CD4-positive, alpha-beta memory T cell (primary cell): ENCODE results near the gene TRDMT1. TPM values are rescaled to one million over a fixed set of nuclear protein-coding genes. Genes with fewer than 3 reads are reported as not detected.

Experiments
- CTCF ChIA-PET: fragments of 350-600 bp; sonication (Branson Sonifier 250); formaldehyde crosslinking; loops from one replicate; lab custom pipeline; 2021; ENCODE audit warnings: inconsistent platforms; ENCODE audit not compliant: partially characterized antibody; lab: Charles Lee
- POLR2A ChIA-PET: fragments of 350-600 bp; sonication (Branson Sonifier 250); formaldehyde crosslinking; loops from one replicate; lab custom pipeline; 2021; ENCODE audit not compliant: partially characterized antibody; lab: Charles Lee
- DNase-seq, 5 donors: peaks; one replicate each; pipeline versions ENCODE4 v3.0.0 to v3.0.0-alpha.2; 2020 to 2022; ENCODE audit warnings: mixed read lengths in 1 of 5
- H3K27ac ChIP-seq: one replicate; pipeline ENCODE4 v1.7.0; 2013; ENCODE audit warnings: low read depth, low read length
- H3K27me3 ChIP-seq: 2 replicates; pipeline ENCODE4 v1.7.0; 2013; ENCODE audit warnings: mild to moderate bottlenecking, low read length, moderate library complexity; ENCODE audit not compliant: insufficient read depth
- H3K36me3 ChIP-seq: 2 replicates; pipeline ENCODE4 v1.7.0; 2013; ENCODE audit warnings: mild to moderate bottlenecking, low read length, moderate library complexity; ENCODE audit not compliant: insufficient read depth
- H3K4me1 ChIP-seq: 2 replicates; pipeline ENCODE4 v1.7.0; 2013; ENCODE audit warnings: mild to moderate bottlenecking, low read length, moderate library complexity; ENCODE audit not compliant: insufficient read depth
- H3K4me3 ChIP-seq, 2 donors: one replicate each; pipeline ENCODE4 v1.7.0; 2013; ENCODE audit warnings: low read length in 2 of 2, mild to moderate bottlenecking in 1 of 2
- H3K9me3 ChIP-seq, 2 donors: one replicate each; pipeline ENCODE4 v1.7.0; 2013; ENCODE audit warnings: low read length in 2 of 2, control low read depth in 1 of 2; ENCODE audit not compliant: control insufficient read depth in 1 of 2
- H3K27ac Mint-ChIP-seq, 7 donors: one replicate each; pipeline ENCODE4 v1.8.0; 2020 to 2021; ENCODE audit warnings: mixed read lengths in 7 of 7, mild to moderate bottlenecking in 6 of 7, inconsistent platforms in 3 of 7, moderate library complexity in 3 of 7
- H3K27me3 Mint-ChIP-seq, 2 donors: one replicate each; pipeline ENCODE4 v1.8.0; 2020 to 2021; ENCODE audit warnings: mixed read lengths in 2 of 2
- H3K36me3 Mint-ChIP-seq, 2 donors: one replicate each; pipeline ENCODE4 v1.8.0; 2020 to 2021; ENCODE audit warnings: mixed read lengths in 2 of 2, inconsistent platforms in 1 of 2, mild to moderate bottlenecking in 1 of 2
- H3K4me1 Mint-ChIP-seq, 4 donors: one replicate each; pipeline ENCODE4 v1.8.0; 2020 to 2021; ENCODE audit warnings: mixed read lengths in 4 of 4, mild to moderate bottlenecking in 1 of 4
- H3K4me3 Mint-ChIP-seq, 8 donors: one replicate each; pipeline ENCODE4 v1.8.0; 2020 to 2021; ENCODE audit warnings: mixed read lengths in 8 of 8, mild to moderate bottlenecking in 7 of 8, moderate library complexity in 6 of 8, inconsistent platforms in 3 of 8
- H3K9me3 Mint-ChIP-seq, 8 donors: one replicate each; pipeline ENCODE4 v1.8.0; 2020 to 2021; ENCODE audit warnings: mixed read lengths in 8 of 8, mild to moderate bottlenecking in 5 of 8, inconsistent platforms in 3 of 8, moderate library complexity in 1 of 8
- intact Hi-C: fragments of 100-400 bp; cut with micrococcal nuclease; formaldehyde crosslinking; loops from one replicate; pipeline ENCODE4 v1.15.1; 2023
- polyA plus RNA-seq, 2 donors: library from polyadenylated mRNA; unstranded; fragments of 300-500 nt; fragmentation: Illumina TruSeq; gene quantifications; one replicate each; pipeline ENCODE4 v1.2.3, GENCODE V29; 2021
- total RNA-seq, 2 experiments: library from RNA; stranded (reverse); gene quantifications; one replicate each; pipeline ENCODE4 v1.2.3, GENCODE V29; 2021

TRDMT1 gene
- total and polyA plus RNA-seq, 4 experiments from 2014 or later = 7.3 to 21.3 (median 14.2) TPM

- CTCF ChIA-PET = interaction anchor here (0.8 to 0.9 kb wide), 3 partner anchors 15 to 152 kb away, joined by 3 read pairs; no protein-coding TSS in a partner anchor
- no peak overlapping the region for H3K4me3 ChIP-seq
- peaks cover 0 to 1% (median 0%) of the 10 kb centered on the region in 4 donors for H3K4me1 Mint-ChIP-seq
Measured at GRCh38 chr10:17101910-17102266, 99.6 kb downstream of the TRDMT1 start.

DNA sequence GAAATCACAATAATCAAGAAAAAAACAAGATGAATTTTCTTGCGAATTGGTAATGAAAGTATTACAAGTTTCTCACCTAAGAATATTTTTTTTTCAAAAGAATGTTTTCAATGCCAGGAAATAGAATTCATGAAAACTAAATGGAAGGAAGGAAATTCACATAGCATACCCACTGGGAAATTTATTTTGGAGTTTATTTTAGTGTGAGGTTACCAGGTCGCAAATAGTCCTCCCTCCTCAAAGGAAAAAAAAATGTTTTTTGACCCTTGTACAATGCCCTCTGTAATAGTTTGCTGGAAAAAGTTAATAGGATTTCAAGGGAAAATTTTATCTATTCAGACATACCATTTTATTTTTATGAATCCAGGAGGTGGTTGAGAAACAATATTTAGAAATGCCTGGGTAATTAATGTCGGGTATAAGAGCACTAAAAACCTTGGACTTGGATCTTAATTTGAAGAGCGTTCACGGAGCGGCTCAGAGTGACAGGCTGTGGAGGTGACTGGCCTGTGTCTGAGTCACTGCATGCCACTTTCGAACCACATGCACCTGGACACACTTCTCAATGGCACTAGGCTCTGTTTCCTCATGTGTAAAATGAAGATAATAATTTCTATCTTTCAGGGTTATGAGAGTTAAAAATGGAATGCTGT, 100.1 kb downstream of the TRDMT1 start:
- Histone ChIP-seq H3K9me3 (no peaks in the 10 kb centered on the region), H3K27ac (no peak overlapping the region), H3K4me1 (no peaks in the 10 kb centered on the region), H3K36me3 (no peaks in the 10 kb centered on the region), H3K4me3 (no peak overlapping the region), H3K27me3 (no peaks in the 10 kb centered on the region)
- POLR2A ChIA-PET = no interaction called here
- peaks cover 0 to 1% (median 0%) of the 10 kb centered on the region in 4 donors for H3K4me1 Mint-ChIP-seq
- no peak overlapping the region for H3K4me3 Mint-ChIP-seq
- CTCF ChIA-PET = interaction anchor here (0.8 to 0.9 kb wide), 2 partner anchors 14 to 78 kb away, joined by 3 read pairs; no protein-coding TSS in a partner anchor
- intact Hi-C loops = no loop called here
- DNase-seq = no peak
- H3K27me3 Mint-ChIP-seq = no peaks in the 10 kb centered on the region
- H3K9me3 Mint-ChIP-seq = peaks cover 0 to 5% (median 3%) of the 10 kb centered on the region in 8 donors
- H3K27ac Mint-ChIP-seq = peak overlapping the region in 4 of 7 donors; percentile 10 to 55 (median 27)
- peaks cover 38% of the 10 kb centered on the region in 2 donors for H3K36me3 Mint-ChIP-seq

More at GRCh38 chr10:17101910-17102266, 99.6 kb downstream of the TRDMT1 start:
- H3K36me3 ChIP-seq = no peaks in the 10 kb centered on the region
- POLR2A ChIA-PET = no interaction called here
- Mint-ChIP-seq H3K36me3 (peaks cover 36 to 40% of the 10 kb centered on the region in 2 donors), H3K4me3 (no peak overlapping the region), H3K27me3 (no peaks in the 10 kb centered on the region), H3K27ac (peak overlapping the region in 3 of 7 donors; percentile 17 to 37 (median 29)), H3K9me3 (peaks cover 0 to 3% (median 1%) of the 10 kb centered on the region in 8 donors)
- H3K27me3 ChIP-seq = no peaks in the 10 kb centered on the region
- no peaks in the 10 kb centered on the region for H3K9me3 ChIP-seq
- intact Hi-C loops = no loop called here
- no peaks in the 10 kb centered on the region for H3K4me1 ChIP-seq
- no peak for DNase-seq
- no peak overlapping the region for H3K27ac ChIP-seq

DNA sequence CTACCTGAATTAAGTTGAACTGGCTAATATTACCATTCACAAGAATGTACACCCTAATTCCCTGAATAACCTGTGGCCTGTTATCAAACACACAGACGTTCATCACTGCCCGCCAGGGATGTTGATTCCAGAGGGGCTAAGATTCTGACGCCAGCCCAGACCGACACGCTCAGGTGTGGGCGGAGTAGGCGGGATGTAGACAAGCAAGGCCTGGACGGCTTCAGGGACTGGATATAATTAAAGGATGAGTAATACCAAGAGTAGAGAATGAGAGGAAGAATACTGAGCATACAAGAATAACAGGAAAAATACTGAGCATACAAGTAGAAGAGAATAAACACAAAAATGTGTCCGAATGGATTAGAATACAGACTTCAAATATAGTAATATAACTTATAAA, 100.9 kb downstream of the TRDMT1 start:
- peaks cover 0 to 8% (median 3%) of the 10 kb centered on the region in 8 donors for H3K9me3 Mint-ChIP-seq
- H3K27ac Mint-ChIP-seq = peak overlapping the region in 2 of 7 donors; percentile 15 to 35
- no peak overlapping the region for H3K4me3 Mint-ChIP-seq
- ChIA-PET CTCF (no interaction called here), POLR2A (no interaction called here)
- no peak overlapping the region for H3K27ac ChIP-seq
- no peaks in the 10 kb centered on the region for H3K36me3 ChIP-seq
- no peaks in the 10 kb centered on the region for H3K4me1 ChIP-seq
- peaks cover 38 to 41% of the 10 kb centered on the region in 2 donors for H3K36me3 Mint-ChIP-seq
- H3K9me3 ChIP-seq = no peaks in the 10 kb centered on the region
- H3K27me3 ChIP-seq = no peaks in the 10 kb centered on the region
- DNase-seq = no peak
- no peak overlapping the region for H3K4me3 ChIP-seq
- peaks cover 0 to 1% (median 0%) of the 10 kb centered on the region in 4 donors for H3K4me1 Mint-ChIP-seq
- H3K27me3 Mint-ChIP-seq = no peaks in the 10 kb centered on the region
- intact Hi-C loops = no loop called here

GRCh38 chr10:17098012-17098411, 103.5 kb downstream of the TRDMT1 start:
- Histone ChIP-seq H3K4me1 (no peaks in the 10 kb centered on the region), H3K27ac (no peak overlapping the region), H3K27me3 (no peaks in the 10 kb centered on the region), H3K36me3 (no peaks in the 10 kb centered on the region), H3K9me3 (no peaks in the 10 kb centered on the region), H3K4me3 (no peak overlapping the region)
- peaks cover 0 to 11% (median 3%) of the 10 kb centered on the region in 8 donors for H3K9me3 Mint-ChIP-seq
- peaks cover 0 to 1% (median 0%) of the 10 kb centered on the region in 4 donors for H3K4me1 Mint-ChIP-seq
- ChIA-PET POLR2A (no interaction called here), CTCF (no interaction called here)
- no peak overlapping the region for H3K4me3 Mint-ChIP-seq
- no peak for DNase-seq
- intact Hi-C loops = no loop called here
- H3K27ac Mint-ChIP-seq = no peak overlapping the region
- peaks cover 25 to 28% of the 10 kb centered on the region in 2 donors for H3K36me3 Mint-ChIP-seq
- no peaks in the 10 kb centered on the region for H3K27me3 Mint-ChIP-seq

Other genes with a start within 250 kb of the TRDMT1 start
- gene CUBN, start 71.9 kb downstream of the TRDMT1 start, total RNA-seq = 10 to 100 TPM in 1 of 2 experiments, 1 to 10 TPM in 1; 8.5 to 10.9 TPM
- under 1 TPM in 1 of 2 donors, not detected in 1; 0.49 TPM for gene CUBN, start 71.9 kb downstream of the TRDMT1 start, polyA plus RNA-seq
- 100 to 1,000 TPM; 657 to 677 TPM for gene VIM, start 26.6 kb upstream of the TRDMT1 start, total RNA-seq
- 100 to 1,000 TPM; 309 to 696 TPM for gene VIM, start 26.6 kb upstream of the TRDMT1 start, polyA plus RNA-seq